Measurements from ENCODE around the gene CST3.
"Not testable (repeated sequence)": the region's sequence is repeated elsewhere in the genome, so short reads cannot be mapped to it uniquely, and the experiment has no call there.

The CST3 gene

DNA sequence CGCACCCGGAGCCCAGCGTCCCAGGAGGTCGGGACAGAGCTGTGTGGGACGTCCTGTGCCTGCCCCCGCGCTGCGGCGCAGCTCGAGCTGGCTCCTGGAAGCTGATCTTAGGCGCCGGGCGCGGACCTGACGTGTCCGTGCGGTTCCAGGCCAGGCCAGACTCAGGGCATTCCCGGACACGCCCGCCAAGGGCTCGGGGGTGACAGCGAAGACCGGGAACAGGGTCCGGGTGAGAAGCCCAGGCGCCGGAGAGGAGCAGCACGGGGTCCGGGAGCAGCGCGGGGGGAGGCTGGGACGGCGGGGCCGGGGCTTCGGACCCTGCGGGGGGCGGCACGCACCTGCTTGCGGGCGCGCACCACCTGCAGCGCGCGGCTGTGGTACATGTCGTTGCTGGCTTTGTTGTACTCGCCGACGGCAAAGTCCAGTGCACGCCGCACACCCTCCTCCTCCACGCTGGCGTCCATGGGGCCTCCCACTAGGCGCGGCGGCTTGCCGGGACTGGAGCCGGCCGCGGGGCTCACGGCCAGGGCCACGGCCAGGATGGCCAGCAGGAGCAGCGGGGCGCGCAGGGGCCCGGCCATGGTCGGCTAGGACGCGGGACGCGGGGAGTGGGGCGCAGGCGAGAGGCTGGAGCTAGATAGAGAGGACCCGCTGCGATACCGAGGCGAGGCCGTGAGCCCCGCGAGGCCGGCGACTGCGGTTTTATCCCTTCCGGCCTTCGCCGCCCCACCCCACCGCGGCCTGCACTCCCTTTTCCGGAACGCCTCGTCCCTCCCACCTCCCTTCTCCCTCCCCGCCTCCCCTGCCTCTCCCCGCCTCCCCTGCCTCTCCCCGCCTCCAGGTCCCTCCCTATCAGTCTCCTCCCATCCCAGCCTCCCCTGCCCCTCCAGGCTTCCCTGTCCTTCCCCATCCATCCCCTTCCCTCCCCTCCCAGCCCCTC is at the start of gene CST3:
CST3 (minus strand) TSS at position 674 of the 940 bp plus-strand sequence; CDS start at position 581, 93 bp downstream.
- DNase-seq, result peak; percentile 73

DNA sequence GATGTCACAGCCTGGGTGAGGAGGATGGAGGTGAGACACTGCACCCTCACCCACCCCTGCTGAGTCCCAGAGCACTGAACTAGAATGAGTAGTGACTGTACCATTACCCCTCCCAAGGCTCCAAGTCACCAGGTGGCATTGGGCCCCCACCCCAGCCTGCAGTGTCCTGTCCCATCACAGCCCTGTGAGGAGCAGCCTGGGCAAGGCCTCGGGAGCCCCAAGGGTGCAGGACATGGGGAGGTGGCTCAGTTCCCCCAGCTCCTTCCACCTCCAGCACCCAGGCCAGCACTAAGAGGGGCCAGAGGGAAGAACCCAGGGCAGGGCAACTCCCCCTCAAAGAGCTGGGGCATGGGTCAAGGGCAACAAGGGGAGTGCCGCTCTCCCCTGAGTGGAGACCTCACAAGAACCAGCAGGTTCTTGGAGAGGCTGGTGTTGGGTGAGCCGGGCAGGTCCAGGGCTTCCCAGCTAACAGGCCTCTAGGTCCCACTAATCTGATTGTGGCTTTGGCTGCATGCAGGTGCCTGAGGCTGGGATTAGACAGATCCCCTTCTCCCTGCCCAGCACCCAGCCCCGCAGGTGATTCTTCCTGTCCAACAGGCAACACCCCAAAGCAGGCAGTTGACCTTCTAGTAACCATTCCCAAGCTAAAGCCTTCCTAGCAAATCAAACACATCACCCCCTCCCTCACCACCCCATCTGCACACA is 48.4 kb upstream of the CST3 start:
- no peak for DNase-seq

GRCh38 chr20:23685529-23685896 is 47.8 kb upstream of the CST3 start:
- DNase-seq, result not testable (repeated sequence)

DNA sequence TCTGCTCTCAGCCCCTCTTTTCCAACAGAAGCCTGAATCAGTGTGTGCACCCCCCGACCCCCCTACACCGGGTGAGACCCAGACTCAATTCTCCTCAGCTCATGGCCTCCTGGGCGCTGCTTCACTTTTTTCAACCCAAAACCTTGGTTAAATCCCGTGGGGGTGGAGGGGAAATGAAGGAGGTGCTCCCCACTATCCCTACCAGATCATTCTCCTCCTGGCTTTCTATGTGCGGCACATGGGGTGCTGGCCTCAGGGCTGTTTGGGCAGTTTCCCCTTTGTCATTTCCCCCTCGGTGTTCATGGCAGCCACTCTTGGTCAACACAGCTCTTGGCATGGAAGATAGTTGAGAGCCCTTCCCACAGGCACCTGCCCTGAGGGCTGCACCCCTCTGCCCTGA is 46.5 kb upstream of the CST3 start:
- no peak for DNase-seq

- no peak for DNase-seq
These were observed 46.1 kb upstream of the CST3 start for GRCh38 chr20:23683807-23684206.

DNA sequence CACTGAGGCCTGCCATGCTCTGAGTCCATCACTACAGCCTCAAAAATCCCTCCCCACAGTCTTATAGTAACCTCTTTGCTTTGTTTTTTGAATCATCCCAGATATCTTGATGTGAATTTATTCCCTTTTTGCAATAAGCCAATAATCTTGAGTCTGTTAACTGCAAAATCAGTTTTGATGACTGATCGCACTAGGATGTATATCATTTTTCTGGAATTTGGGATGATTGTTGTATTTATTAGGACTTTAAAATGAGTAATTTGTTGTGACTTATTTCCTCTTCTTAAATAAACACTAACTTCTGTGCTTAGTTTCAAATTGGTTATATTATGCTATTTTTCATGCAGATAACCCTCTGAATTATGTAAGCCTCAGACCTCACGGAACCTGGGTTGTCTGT is 45.5 kb upstream of the CST3 start:
- DNase-seq, result no peak

DNA sequence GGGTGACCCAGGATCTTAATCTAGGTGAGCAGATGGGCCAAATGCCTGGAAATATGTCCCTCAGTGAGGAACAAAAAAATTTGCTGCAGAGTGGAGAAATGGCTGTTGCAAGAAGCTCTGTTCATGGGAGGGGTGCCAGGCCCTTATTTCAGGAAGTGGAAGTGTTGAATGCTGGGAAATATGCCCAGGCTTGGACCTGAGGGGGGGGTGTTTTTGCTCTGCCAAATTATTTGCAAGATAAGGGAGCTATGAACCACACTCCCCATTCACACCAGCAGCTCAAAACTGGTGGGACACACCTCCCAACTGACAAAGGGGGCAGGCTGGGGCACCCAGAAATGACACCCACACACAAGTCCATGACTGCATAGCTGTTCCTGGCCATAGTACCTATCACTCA is 42.4 kb upstream of the CST3 start:
- DNase-seq, result peak; percentile 6

GRCh38 chr20:23679133-23680092 is 41.7 kb upstream of the CST3 start:
- DNase-seq, result no peak

GRCh38 chr20:23673209-23673608 is 35.5 kb upstream of the CST3 start:
- no peak for DNase-seq

DNA sequence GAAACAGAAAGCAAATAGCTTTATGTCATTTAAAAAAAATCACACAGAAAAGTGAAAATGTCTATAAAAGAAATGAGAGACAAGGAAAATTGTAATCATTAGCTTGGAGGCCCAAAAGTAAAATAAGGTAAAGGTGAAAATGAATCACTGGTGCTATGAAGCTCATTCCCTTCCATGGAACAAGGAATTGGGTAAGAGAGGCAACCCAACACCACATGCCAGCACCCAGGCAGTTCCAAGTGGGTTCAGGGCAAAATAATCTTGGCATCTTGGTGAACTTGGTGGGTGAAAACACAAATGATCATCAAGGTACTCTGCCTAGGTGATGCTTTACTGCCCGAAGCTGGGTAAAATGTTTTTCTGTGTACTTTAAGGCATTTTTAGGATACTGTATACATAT is 34.4 kb upstream of the CST3 start:
- no peak for DNase-seq

- DNase-seq, result no peak
These were observed 33.7 kb upstream of the CST3 start for GRCh38 chr20:23671479-23671878.

- DNase-seq, result no peak
These were observed 32.6 kb upstream of the CST3 start for GRCh38 chr20:23670361-23670760.

GRCh38 chr20:23669866-23670265 is 32.1 kb upstream of the CST3 start:
- DNase-seq, result no peak

GRCh38 chr20:23669327-23669726 is 31.6 kb upstream of the CST3 start:
- DNase-seq, result no peak

- peak; percentile 65 for DNase-seq
These were observed 30.8 kb upstream of the CST3 start for GRCh38 chr20:23668477-23668951.

DNA sequence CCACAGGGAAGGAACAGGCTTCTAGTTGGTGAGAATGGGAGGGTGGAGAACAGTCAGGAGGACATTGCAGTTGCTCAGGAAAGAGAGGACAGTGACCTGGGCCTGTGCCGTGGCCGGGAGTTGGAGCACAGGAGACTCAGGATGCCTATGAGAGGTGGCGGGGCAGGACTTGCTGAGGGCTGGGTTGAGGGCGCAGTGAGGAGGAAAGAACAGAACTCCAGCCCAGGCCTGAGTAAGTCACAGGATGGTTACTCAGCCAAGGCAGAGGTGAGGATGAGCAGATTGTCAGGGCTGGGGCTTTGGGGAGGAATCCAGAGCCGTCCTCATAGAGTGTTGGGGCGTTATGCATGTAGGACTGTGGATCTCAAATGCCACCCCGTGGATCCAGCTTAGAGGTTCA is 29.9 kb upstream of the CST3 start:
- no peak for DNase-seq

DNA sequence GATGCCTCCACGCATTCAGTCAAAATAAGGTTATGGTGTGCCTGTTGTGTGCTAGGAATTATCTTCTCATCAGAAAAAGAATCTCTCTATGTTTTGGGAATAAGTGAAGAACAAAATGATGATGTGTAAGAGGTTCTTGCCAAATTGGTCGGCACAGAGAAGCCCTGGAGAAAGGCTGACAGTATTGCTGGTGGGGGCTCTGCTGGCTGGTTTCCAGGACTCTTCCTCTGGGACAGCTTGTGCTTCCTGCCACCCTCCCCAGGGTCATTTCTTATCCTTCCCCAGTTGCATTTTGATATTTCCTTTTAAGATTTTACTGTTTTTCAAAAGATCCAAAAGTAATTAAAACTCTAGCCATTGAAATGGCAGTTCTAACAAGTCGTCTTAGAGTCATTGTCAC is 28.9 kb upstream of the CST3 start:
- DNase-seq, result no peak

DNA sequence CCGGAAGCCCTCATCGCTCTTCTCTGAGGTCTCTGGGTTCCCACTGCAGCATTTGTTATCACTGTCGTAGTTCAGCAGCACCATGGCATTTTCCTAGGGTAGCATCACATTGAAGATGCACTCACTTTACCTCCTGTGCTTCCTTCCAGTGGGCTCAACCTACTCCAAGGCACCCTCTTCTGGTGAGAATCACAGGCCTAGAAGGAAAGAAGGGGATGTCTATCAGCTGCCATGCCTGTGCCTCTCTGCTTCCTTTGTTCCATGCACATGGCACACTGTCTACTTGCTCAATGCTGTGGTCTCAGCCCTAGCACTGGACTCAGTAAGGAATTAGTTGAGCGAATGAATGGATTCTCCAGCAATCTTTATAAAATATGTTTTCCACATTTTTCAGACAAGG is 28.4 kb upstream of the CST3 start:
- DNase-seq, result no peak

DNA sequence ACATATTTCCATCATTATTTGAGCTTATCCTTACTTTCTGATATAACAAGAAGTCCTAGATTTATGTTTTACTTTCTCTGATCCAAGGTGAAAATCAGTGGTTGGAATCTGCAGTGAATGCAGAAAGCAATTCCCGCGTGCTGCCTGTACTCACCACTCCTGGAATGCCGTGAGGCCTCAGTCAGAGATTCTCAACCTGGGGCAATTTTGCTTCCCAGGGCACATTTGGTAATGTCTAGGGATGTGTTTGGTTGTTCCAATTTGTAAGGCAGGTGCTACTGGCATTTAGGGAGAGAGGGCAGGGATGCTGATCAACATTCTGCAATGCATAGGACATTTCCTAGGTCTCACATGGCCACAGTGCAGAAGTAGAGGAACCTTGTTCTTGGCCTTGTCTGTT is 27.2 kb upstream of the CST3 start:
- DNase-seq, result no peak

- DNase-seq, result not testable (repeated sequence)
These were observed 26.3 kb upstream of the CST3 start for GRCh38 chr20:23664046-23664445.

GRCh38 chr20:23663180-23663579 is 25.4 kb upstream of the CST3 start:
- DNase-seq, result no peak

- no peak for DNase-seq
These were observed 24.6 kb upstream of the CST3 start for GRCh38 chr20:23662276-23662870.
